Right lobe of liver (tissue), 6 donors: Measurements from ENCODE around the gene MROH2A. TPM values are rescaled to one million over a fixed set of nuclear protein-coding genes. Genes with fewer than 3 reads are reported as not detected.

ENCODE experiments used
- ATAC-seq, 4 donors: fragments of 200-7000 bp; cut with Tn5 transposase; one replicate each; pipeline ENCODE4 v1.9.1; 2020; ENCODE audit warnings: mild to moderate bottlenecking in 4 of 4, moderate library complexity in 4 of 4
- DNase-seq, 3 donors: peaks; one replicate each; pipeline ENCODE4 v3.0.0-alpha.2; 2020
- H3K27ac ChIP-seq, 3 donors: fragments of 200-600 bp; one replicate each; pipeline ENCODE4 v1.8.0; 2022
- H3K27me3 ChIP-seq, 2 donors: fragments of 200-600 bp; one replicate each; pipeline ENCODE4 v1.8.0; 2022
- H3K36me3 ChIP-seq, 4 donors: fragments of 200-600 bp; sonication (generic) in 1 of 4; one replicate each; pipeline versions ENCODE4 v1.5.1 to v1.8.0; 2017 to 2022; ENCODE audit warnings: control low read depth in 1 of 4
- H3K4me1 ChIP-seq, 4 donors: fragments of 200-600 bp; sonication (generic) in 1 of 4; one replicate each; pipeline versions ENCODE4 v1.5.1 to v1.8.0; 2017 to 2022; ENCODE audit warnings: control low read depth in 1 of 4
- H3K4me3 ChIP-seq, 3 donors: fragments of 200-600 bp; one replicate each; pipeline ENCODE4 v1.8.0; 2022
- H3K9me3 ChIP-seq, 4 donors: fragments of 200-600 bp; sonication (generic) in 1 of 4; one replicate each; pipeline versions ENCODE4 v1.5.1 to v1.8.0; 2017 to 2022; ENCODE audit warnings: control low read depth in 1 of 4
- POLR2A ChIP-seq: fragments of 450-650 bp; IDR thresholded peaks from one replicate; pipeline ENCODE4 v1.6.1; 2017; ENCODE audit warnings: antibody characterized with exemption, mild to moderate bottlenecking
- WGBS: methylation state at CpG from one replicate; pipeline ENCODE4 v1.1.6; 2018; ENCODE audit warnings: low coverage, low lambda C conversion rate; ENCODE audit not compliant: insufficient coverage; ENCODE audit errors: missing lambda C conversion rate; 5-methylcytosine and 5-hydroxymethylcytosine counted together
- intact Hi-C, 2 donors: fragments of 100-400 bp; cut with DNase I; formaldehyde crosslinking; loops; one replicate each; pipeline versions ENCODE4 v1.11.2 to v1.14.1; 2022
- total RNA-seq, 6 experiments: library from RNA; depleted of rRNA in 2 of 6; stranded (reverse); fragments of >200 nt in 2 of 6; fragmentation: NEBNext Ultra II Directional in 3 of 6; extraction: Animal tissue kit (Norgen Biotek cat#: 25700) in 3 of 6; gene quantifications; one replicate each; pipeline versions ENCODE4 v1.1.0 to v1.2.4, GENCODE V29; 2016 to 2023
- TF ChIP-seq, protein P1 (sequence below), 4 donors: fragments of 200-600 bp in 3 of 4; fragments of 450-650 bp in 1 of 4; IDR thresholded peaks; one replicate each; pipeline versions ENCODE4 v1.5.1 to v1.8.0; 2016 to 2022; ENCODE audit warnings: antibody characterized with exemption in 4 of 4, mild to moderate bottlenecking in 2 of 4
- donor health status: DM: no; HTN: yes; CAD: no.
- donor health status: DM: no; HTN: no; CAD: no.
- donor health status: DM: no; HTN: no; CAD: no.
- donor health status: DM: no; HTN: yes; CAD: no.
- donor health status: DM: no; HTN: yes; CAD: no.

Gene MROH2A
- total RNA-seq, 6 experiments from 2014 or later, result 0.49 to 7.6 (median 2.0) TPM

DNA sequence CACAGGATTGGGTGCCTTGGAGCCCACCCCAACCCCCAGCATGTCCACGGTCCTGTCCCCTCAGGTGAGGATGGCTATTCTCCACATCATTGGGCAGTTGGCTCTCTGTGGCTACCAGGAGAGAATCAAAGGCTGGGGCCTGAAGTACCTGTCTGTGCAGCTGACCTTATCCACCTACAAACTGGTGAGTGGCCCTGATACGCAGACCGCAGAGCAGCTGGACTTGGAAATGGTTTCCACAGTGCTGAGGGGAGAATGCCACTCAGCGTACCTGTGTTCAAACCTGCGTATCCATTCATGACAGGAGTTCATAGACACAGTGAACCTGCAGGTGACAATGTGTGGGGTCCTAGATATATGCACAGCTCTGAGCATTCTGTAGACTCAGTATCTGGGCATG, 21.6 kb downstream of the MROH2A start:
- no peak for DNase-seq
- no peaks in the 10 kb centered on the region for H3K36me3 ChIP-seq
- intact Hi-C loops, result no loop called here
- no peak overlapping the region for H3K27ac ChIP-seq
- H3K9me3 ChIP-seq, result no peaks in the 10 kb centered on the region
- H3K4me3 ChIP-seq, result no peak overlapping the region
- TF ChIP-seq, protein P1, sequence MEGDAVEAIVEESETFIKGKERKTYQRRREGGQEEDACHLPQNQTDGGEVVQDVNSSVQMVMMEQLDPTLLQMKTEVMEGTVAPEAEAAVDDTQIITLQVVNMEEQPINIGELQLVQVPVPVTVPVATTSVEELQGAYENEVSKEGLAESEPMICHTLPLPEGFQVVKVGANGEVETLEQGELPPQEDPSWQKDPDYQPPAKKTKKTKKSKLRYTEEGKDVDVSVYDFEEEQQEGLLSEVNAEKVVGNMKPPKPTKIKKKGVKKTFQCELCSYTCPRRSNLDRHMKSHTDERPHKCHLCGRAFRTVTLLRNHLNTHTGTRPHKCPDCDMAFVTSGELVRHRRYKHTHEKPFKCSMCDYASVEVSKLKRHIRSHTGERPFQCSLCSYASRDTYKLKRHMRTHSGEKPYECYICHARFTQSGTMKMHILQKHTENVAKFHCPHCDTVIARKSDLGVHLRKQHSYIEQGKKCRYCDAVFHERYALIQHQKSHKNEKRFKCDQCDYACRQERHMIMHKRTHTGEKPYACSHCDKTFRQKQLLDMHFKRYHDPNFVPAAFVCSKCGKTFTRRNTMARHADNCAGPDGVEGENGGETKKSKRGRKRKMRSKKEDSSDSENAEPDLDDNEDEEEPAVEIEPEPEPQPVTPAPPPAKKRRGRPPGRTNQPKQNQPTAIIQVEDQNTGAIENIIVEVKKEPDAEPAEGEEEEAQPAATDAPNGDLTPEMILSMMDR (IDR thresholded peaks at IDR 0.05), result no peak
- TF ChIP-seq POLR2A, result no peak
- WGBS, result no CpG with 5 or more reads among the region's 5 CpGs
- ATAC-seq, result no peak
- H3K27me3 ChIP-seq, result no peaks in the 10 kb centered on the region
- H3K4me1 ChIP-seq, result no peaks in the 10 kb centered on the region

DNA sequence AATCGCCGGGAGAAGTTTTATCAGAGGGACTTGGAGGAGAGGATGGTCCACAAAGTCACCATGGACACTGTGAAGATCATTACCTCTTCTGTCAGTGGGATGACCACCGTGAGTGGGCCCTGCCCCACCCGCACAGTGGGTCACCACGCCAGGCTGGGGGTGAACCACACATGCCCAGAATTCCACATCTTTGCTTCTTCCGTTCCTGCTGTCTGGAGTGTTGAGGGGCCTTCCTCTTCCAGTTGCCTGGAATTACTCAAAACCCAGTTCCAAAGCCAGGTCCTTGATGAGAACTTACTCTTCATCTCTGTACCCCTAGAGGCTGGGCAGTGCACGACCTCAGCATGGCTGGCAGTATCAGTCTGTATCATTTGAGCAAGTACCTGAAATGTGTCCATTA, 22.1 kb downstream of the MROH2A start:
- no peaks in the 10 kb centered on the region for H3K36me3 ChIP-seq
- 75% methylated on average over 1 of the region's 7 CpGs for WGBS
- TF ChIP-seq, protein P1 (IDR thresholded peaks at IDR 0.05), result no peak
- no peak for TF ChIP-seq POLR2A
- intact Hi-C loops, result no loop called here
- no peak for DNase-seq
- no peak overlapping the region for H3K4me3 ChIP-seq
- H3K27ac ChIP-seq, result no peak overlapping the region
- H3K27me3 ChIP-seq, result no peaks in the 10 kb centered on the region
- no peaks in the 10 kb centered on the region for H3K4me1 ChIP-seq
- H3K9me3 ChIP-seq, result no peaks in the 10 kb centered on the region
- no peak for ATAC-seq

DNA sequence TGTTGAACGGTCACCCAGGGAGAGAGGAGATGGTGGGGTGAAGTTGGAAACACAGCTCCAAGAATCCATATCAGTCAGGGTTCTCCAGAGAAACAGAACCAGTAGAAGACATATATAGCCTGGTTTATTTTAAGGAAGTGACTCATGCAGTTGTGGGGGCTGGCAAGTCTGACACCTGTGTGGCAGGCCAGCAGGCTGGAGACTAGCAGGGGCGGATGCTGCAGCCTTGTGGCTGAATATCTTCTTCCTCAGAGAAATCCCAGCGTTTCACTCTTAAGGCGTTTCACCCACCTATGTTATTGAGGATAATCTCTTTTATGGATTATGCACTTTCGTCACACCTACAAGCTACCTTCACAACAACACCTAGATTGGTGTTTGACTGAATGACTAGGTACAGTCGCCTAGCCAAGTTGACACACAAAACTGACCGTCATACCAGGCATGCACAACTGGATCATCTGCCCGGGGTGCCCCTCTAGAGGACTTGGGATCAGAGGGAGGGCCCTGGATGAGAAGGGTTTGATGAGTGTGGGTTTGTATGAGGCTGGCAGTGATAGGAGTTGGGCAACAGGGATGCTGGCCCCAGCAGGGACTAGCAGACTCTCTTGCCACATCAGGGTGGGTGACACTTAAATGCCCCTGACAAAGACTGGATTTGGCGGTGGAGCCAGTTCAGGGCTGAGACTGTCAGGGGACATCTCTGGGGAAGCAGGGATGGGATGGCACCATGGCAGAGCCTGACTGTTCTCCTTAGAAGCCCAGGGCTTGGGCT, 23.4 kb downstream of the MROH2A start:
- 74% methylated on average over 7 of the region's 9 CpGs for WGBS
- TF ChIP-seq, protein P1 (IDR thresholded peaks at IDR 0.05), result no peak
- TF ChIP-seq POLR2A, result no peak
- H3K4me3 ChIP-seq, result no peak overlapping the region
- DNase-seq, result no peak
- ATAC-seq, result no peak
- no peaks in the 10 kb centered on the region for H3K4me1 ChIP-seq
- H3K9me3 ChIP-seq, result no peaks in the 10 kb centered on the region
- intact Hi-C loops, result no loop called here
- H3K27ac ChIP-seq, result no peak overlapping the region
- H3K36me3 ChIP-seq, result no peaks in the 10 kb centered on the region
- no peaks in the 10 kb centered on the region for H3K27me3 ChIP-seq

DNA sequence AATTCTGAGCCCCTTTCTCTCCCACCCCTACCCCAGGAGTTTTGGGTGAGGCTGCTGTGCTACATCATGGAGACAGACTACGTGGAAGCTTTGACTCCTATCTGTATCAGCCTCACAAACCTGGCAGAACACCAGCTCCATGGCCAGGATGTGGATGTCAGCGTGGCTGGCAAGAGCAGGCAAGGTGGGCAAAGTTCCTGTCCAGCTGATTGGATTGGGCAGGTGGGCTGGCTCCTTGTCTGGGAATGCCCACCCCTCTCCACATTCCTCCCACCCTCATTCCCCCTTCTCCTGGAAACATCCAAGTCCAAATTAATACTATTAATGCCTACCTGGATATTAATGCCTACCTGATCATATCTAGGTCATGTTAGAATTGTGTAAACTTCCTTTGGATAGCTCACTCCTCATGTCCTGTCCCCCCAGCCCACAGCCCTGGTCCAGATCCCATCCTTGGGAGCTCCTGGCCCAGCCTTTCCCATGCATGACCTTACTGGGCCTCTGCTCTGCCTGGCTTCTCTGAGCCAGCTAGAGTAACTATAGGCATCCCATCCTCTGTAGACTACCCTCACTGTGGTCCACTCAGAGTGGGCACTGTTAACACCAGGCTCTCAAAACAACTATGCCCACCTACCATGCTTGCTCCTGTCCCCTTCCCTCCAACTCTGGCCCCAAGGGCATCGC, 24.1 kb downstream of the MROH2A start:
- Histone ChIP-seq H3K4me1 (no peaks in the 10 kb centered on the region), H3K36me3 (no peaks in the 10 kb centered on the region), H3K9me3 (no peaks in the 10 kb centered on the region), H3K27ac (no peak overlapping the region), H3K27me3 (no peaks in the 10 kb centered on the region), H3K4me3 (no peak overlapping the region)
- no peak for TF ChIP-seq POLR2A
- TF ChIP-seq, protein P1 (IDR thresholded peaks at IDR 0.05), result no peak
- no peak for DNase-seq
- intact Hi-C loops, result no loop called here
- WGBS, result no CpG with 5 or more reads among the region's 3 CpGs
- no peak for ATAC-seq
